Cardiac muscle cell (in vitro differentiated cells and primary cell): Measurements from ENCODE around the gene PCDHGA6. TPM values are rescaled to one million over a fixed set of nuclear protein-coding genes. Genes with fewer than 3 reads are reported as not detected.
"Not testable (repeated sequence)": the region's sequence is repeated elsewhere in the genome, so short reads cannot be mapped to it uniquely, and the experiment has no call there.

ENCODE experiments used
- DNase-seq, 2 donors: peaks; one replicate each; pipeline versions ENCODE4 v3.0.0 to v3.0.0-alpha.2; 2010 to 2017; ENCODE audit warnings: low read depth in 1 of 2, low spot score in 1 of 2
- H3K27ac ChIP-seq: fragments of 200-600 bp; sonication (generic); 2 replicates; pipeline ENCODE4 v1.5.1; 2016
- H3K27me3 ChIP-seq: fragments of 200-600 bp; sonication (generic); 2 replicates; pipeline ENCODE4 v1.6.0; 2016; ENCODE audit warnings: control low read depth
- H3K36me3 ChIP-seq: fragments of 200-600 bp; sonication (generic); 2 replicates; pipeline ENCODE4 v1.5.1; 2016; ENCODE audit warnings: control low read depth
- H3K4me1 ChIP-seq: fragments of 200-600 bp; sonication (generic); 2 replicates; pipeline ENCODE4 v1.8.1; 2017; ENCODE audit warnings: low read depth, mild to moderate bottlenecking, mixed run types
- H3K4me3 ChIP-seq: fragments of 200-600 bp; sonication (generic); 2 replicates; pipeline ENCODE4 v1.5.1; 2016; ENCODE audit warnings: mild to moderate bottlenecking
- H3K9me3 ChIP-seq: fragments of 200-600 bp; sonication (generic); 2 replicates; pipeline ENCODE4 v1.5.1; 2017; ENCODE audit warnings: low read depth, mild to moderate bottlenecking, control low read depth
- CTCF ChIP-seq: IDR thresholded peaks from 2 replicates; pipeline ENCODE4 v1.5.1; 2012; ENCODE audit warnings: low read depth, mild to moderate bottlenecking, low read length
- polyA plus RNA-seq: library from polyadenylated mRNA; unstranded; fragments of >200 nt; fragmentation: Nextera tagmentation; extraction: Ambion mirVana; gene quantifications from 2 replicates; pipeline ENCODE4 v1.2.1, GENCODE V29; 2016
- total RNA-seq: library from RNA; depleted of rRNA; stranded (reverse); fragments of >200 nt; gene quantifications from 2 replicates; pipeline ENCODE4 v1.2.3, GENCODE V29; 2016

Gene PCDHGA6
- total and polyA plus RNA-seq, 2 experiments from 2014 or later = 0.66 TPM; not detected in 1

GRCh38 chr5:141397756-141398551, 24.3 kb downstream of the PCDHGA6 start, which contains the start of gene PCDHGB5:
TSS of gene PCDHGB5 (plus strand) at chr5:141397947. CDS start at chr5:141398128, 181 bp downstream.
- H3K27ac ChIP-seq, H3K36me3 ChIP-seq, H3K4me1 ChIP-seq, H3K27me3 ChIP-seq, H3K4me3 ChIP-seq, H3K9me3 ChIP-seq: not testable (repeated sequence)
- DNase-seq = peak in 1 of 2 donors; percentile 60
- peak; percentile 58 for TF ChIP-seq CTCF

- DNase-seq = no peak
- no peak overlapping the region for H3K4me3 ChIP-seq
- no peaks in the 10 kb centered on the region for H3K4me1 ChIP-seq
- no peak for TF ChIP-seq CTCF
- H3K36me3 ChIP-seq = no peaks in the 10 kb centered on the region
- no peaks in the 10 kb centered on the region for H3K27me3 ChIP-seq
- no peak overlapping the region for H3K27ac ChIP-seq
- no peaks in the 10 kb centered on the region for H3K9me3 ChIP-seq
These were observed 24.9 kb downstream of the PCDHGA6 start for GRCh38 chr5:141398608-141399007.

GRCh38 chr5:141399555-141400258, 26.0 kb downstream of the PCDHGA6 start:
- H3K4me3 ChIP-seq = no peak overlapping the region
- H3K4me1 ChIP-seq = no peaks in the 10 kb centered on the region
- H3K27me3 ChIP-seq = no peaks in the 10 kb centered on the region
- no peaks in the 10 kb centered on the region for H3K36me3 ChIP-seq
- no peak for TF ChIP-seq CTCF
- H3K9me3 ChIP-seq = no peaks in the 10 kb centered on the region
- no peak for DNase-seq
- H3K27ac ChIP-seq = no peak overlapping the region

- Histone ChIP-seq H3K27me3 (no peaks in the 10 kb centered on the region), H3K9me3 (no peaks in the 10 kb centered on the region), H3K36me3 (no peaks in the 10 kb centered on the region), H3K4me3 (no peak within 1 kb of the TSS), H3K4me1 (no peaks in the 10 kb centered on the region), H3K27ac (no peak within 1 kb of the TSS)
- peak in 1 of 2 donors; percentile 49 for DNase-seq
- TF ChIP-seq CTCF = peak; percentile 39
These were observed 29.0 kb downstream of the PCDHGA6 start, which contains the start of gene PCDHGA9 for GRCh38 chr5:141402553-141403243. TSS of gene PCDHGA9 (plus strand) at chr5:141402778. CDS start at chr5:141402953, 175 bp downstream.

- Histone ChIP-seq H3K9me3 (no peaks in the 10 kb centered on the region), H3K36me3 (no peaks in the 10 kb centered on the region), H3K4me1 (no peaks in the 10 kb centered on the region), H3K4me3 (no peak overlapping the region), H3K27me3 (no peaks in the 10 kb centered on the region), H3K27ac (no peak overlapping the region)
- no peak for DNase-seq
- TF ChIP-seq CTCF = no peak
These were observed 29.7 kb downstream of the PCDHGA6 start for GRCh38 chr5:141403387-141403786.
